Prostate gland (tissue), 2 donors: ENCODE measurements around the gene HPS1.

Experiments
- POLR2A ChIP-seq: fragments of 450-650 bp; IDR thresholded peaks from one replicate; pipeline ENCODE4 v1.6.1; 2016; ENCODE audit warnings: antibody characterized with exemption, mild to moderate bottlenecking
- TF ChIP-seq, protein P1 (sequence below), 4 experiments: fragments of 200-600 bp in 2 of 4; fragments of 450-650 bp in 2 of 4; sonication (generic) in 2 of 4; IDR thresholded peaks; 1 replicate in 3 of 4; 2 replicates in 1 of 4; pipeline ENCODE4 v1.5.1; 2016 to 2019; ENCODE audit warnings: antibody characterized with exemption in 4 of 4, mild to moderate bottlenecking in 2 of 4, moderate library complexity in 2 of 4

DNA sequence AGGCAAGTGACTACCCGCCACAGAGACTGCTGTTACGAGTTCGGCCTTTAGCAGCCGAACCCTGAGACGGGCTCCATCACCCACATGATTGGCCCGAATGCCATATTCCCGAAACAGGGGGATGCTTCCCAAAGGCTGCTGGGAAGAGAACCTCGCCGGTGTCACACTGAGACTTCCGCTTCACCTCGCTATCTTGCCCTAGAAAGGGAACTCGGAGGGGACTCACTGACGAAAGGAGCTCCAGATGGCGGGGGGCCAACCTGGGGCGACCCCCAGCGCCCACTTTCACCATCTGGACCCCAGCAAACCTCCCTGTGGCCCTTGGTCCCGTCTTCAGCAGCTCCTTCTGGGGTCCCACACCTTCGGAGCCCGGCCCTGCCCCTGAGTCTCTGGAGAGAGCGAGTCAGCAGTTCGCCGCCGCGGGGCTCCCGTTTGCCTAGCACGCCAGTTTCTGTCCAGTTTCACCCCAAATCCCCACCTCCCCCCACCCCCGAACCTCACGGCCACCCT is 529 bp downstream of the HPS1 start:
- TF ChIP-seq, protein P1, sequence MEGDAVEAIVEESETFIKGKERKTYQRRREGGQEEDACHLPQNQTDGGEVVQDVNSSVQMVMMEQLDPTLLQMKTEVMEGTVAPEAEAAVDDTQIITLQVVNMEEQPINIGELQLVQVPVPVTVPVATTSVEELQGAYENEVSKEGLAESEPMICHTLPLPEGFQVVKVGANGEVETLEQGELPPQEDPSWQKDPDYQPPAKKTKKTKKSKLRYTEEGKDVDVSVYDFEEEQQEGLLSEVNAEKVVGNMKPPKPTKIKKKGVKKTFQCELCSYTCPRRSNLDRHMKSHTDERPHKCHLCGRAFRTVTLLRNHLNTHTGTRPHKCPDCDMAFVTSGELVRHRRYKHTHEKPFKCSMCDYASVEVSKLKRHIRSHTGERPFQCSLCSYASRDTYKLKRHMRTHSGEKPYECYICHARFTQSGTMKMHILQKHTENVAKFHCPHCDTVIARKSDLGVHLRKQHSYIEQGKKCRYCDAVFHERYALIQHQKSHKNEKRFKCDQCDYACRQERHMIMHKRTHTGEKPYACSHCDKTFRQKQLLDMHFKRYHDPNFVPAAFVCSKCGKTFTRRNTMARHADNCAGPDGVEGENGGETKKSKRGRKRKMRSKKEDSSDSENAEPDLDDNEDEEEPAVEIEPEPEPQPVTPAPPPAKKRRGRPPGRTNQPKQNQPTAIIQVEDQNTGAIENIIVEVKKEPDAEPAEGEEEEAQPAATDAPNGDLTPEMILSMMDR (IDR thresholded peaks at IDR 0.05), result no peak
- no peak for TF ChIP-seq POLR2A
